H1 (cell line): Measurements from ENCODE around the gene SLC24A4. TPM values are rescaled to one million over a fixed set of nuclear protein-coding genes. Genes with fewer than 3 reads are reported as not detected.

ENCODE experiments used
- CTCF ChIA-PET: fragments of 300-600 bp; sonication (Branson Sonifier 250); formaldehyde crosslinking; loops from one replicate; lab custom pipeline; 2021; ENCODE audit not compliant: partially characterized antibody; lab: Charles Lee
- POLR2A ChIA-PET: fragments of 300-600 bp; sonication (Branson Sonifier 250); formaldehyde crosslinking; loops from one replicate; lab custom pipeline; 2021; ENCODE audit warnings: inconsistent platforms; ENCODE audit not compliant: partially characterized antibody; lab: Charles Lee
- DNase-seq, 2 experiments: peaks; one replicate each; pipeline versions ENCODE4 v3.0.0 to v3.0.0-alpha.2; 2010 to 2022; ENCODE audit warnings: low spot score in 2 of 2, low read depth in 1 of 2, mixed read lengths in 1 of 2
- FAIRE-seq: peaks from 2 replicates; lab custom pipeline; 2011; peaks lifted over from hg19 to GRCh38; lab: Jason Lieb, UNC
- H2AFZ ChIP-seq: 2 replicates; pipeline ENCODE4 v1.8.1; 2012; ENCODE audit warnings: low read length, inconsistent platforms
- H2AK5ac ChIP-seq: 2 replicates; pipeline ENCODE4 v1.6.1; 2013; ENCODE audit warnings: low read depth, low read length
- H2BK120ac ChIP-seq: replicated peaks from 2 replicates; pipeline ENCODE3; 2013; ENCODE audit warnings: low read depth, low read length, inconsistent platforms
- H2BK12ac ChIP-seq: 2 replicates; pipeline ENCODE4 v1.6.1; 2013; ENCODE audit warnings: low read depth, low read length
- H2BK15ac ChIP-seq: 2 replicates; pipeline ENCODE4 v1.6.1; 2013; ENCODE audit warnings: low read length
- H2BK20ac ChIP-seq: 2 replicates; pipeline ENCODE4 v1.6.1; 2013; ENCODE audit warnings: low read length
- H2BK5ac ChIP-seq: 2 replicates; pipeline ENCODE4 v1.6.1; 2013; ENCODE audit warnings: low read depth, low read length
- H3K14ac ChIP-seq: 2 replicates; pipeline ENCODE4 v1.6.1; 2013; ENCODE audit warnings: inconsistent platforms; ENCODE audit not compliant: insufficient read length
- H3K18ac ChIP-seq: 2 replicates; pipeline ENCODE4 v1.6.1; 2013; ENCODE audit warnings: low read length; ENCODE audit errors: extremely low read depth
- H3K23ac ChIP-seq: 2 replicates; pipeline ENCODE4 v1.6.1; 2013; ENCODE audit warnings: inconsistent platforms; ENCODE audit not compliant: insufficient read length
- H3K23me2 ChIP-seq: 2 replicates; pipeline ENCODE4 v1.6.1; 2013; ENCODE audit warnings: low read depth, low read length
- H3K27ac ChIP-seq: 2 replicates; pipeline ENCODE4 v1.6.1; 2011; ENCODE audit warnings: low read depth, low read length, inconsistent platforms
- H3K27me3 ChIP-seq, 4 experiments: replicated peaks in 1 of 4; 1 replicate in 1 of 4; 2 replicates in 3 of 4; pipeline versions ENCODE4 v1.6.1 to v1.8.1; 2011 to 2013; ENCODE audit warnings: low read length in 3 of 4, mild to moderate bottlenecking in 3 of 4, inconsistent platforms in 2 of 4, mixed read lengths in 2 of 4, moderate library complexity in 1 of 4; ENCODE audit not compliant: control insufficient read depth in 3 of 4, insufficient read depth in 3 of 4; ENCODE audit errors: extremely low read depth in 1 of 4
- H3K36me3 ChIP-seq, 4 experiments: 2 replicates each; pipeline versions ENCODE4 v1.6.1 to v1.8.1; 2011 to 2013; ENCODE audit warnings: mild to moderate bottlenecking in 4 of 4, low read length in 3 of 4, moderate library complexity in 2 of 4, control low read depth in 1 of 4, inconsistent platforms in 1 of 4; ENCODE audit not compliant: insufficient read depth in 4 of 4, control insufficient read depth in 2 of 4
- H3K4ac ChIP-seq: replicated peaks from 2 replicates; pipeline ENCODE3; 2013; ENCODE audit warnings: low read length, low read depth, mixed read lengths, inconsistent platforms; ENCODE audit not compliant: insufficient read length
- H3K4me1 ChIP-seq, 4 experiments: replicated peaks in 1 of 4; 1 replicate in 1 of 4; 2 replicates in 3 of 4; pipeline versions ENCODE4 v1.6.1 to v1.8.1; 2011 to 2013; ENCODE audit warnings: low read length in 3 of 4, inconsistent platforms in 2 of 4, mixed read lengths in 1 of 4; ENCODE audit not compliant: insufficient read depth in 4 of 4, control insufficient read depth in 3 of 4
- H3K4me2 ChIP-seq, 2 experiments: 2 replicates each; pipeline versions ENCODE4 v1.6.1 to v1.8.1; 2011 to 2013; ENCODE audit warnings: low read depth in 2 of 2, low read length in 2 of 2, control low read depth in 1 of 2, inconsistent platforms in 1 of 2, mild to moderate bottlenecking in 1 of 2; ENCODE audit not compliant: insufficient read depth in 1 of 2
- H3K4me3 ChIP-seq, 4 experiments: fragments of 200-600, 300-600 bp in 1 of 4; sonication (generic), shearing (Covaris generic), sonication (Bioruptor Twin) in 1 of 4; 2 replicates each; pipeline versions ENCODE4 v1.5.1 to v1.8.1; 2011 to 2016; ENCODE audit warnings: low read length in 4 of 4, low read depth in 3 of 4, control low read depth in 2 of 4, inconsistent platforms in 2 of 4, mild to moderate bottlenecking in 2 of 4, mixed read lengths in 1 of 4, moderate library complexity in 1 of 4; ENCODE audit not compliant: insufficient read depth in 2 of 4; ENCODE audit errors: extremely low read depth in 1 of 4
- H3K56ac ChIP-seq: replicated peaks from 2 replicates; pipeline ENCODE3; 2013; ENCODE audit warnings: low read depth, mild to moderate bottlenecking, mixed read lengths, low read length, inconsistent platforms; ENCODE audit not compliant: insufficient read length
- H3K79me1 ChIP-seq: 2 replicates; pipeline ENCODE4 v1.6.1; 2013; ENCODE audit warnings: low read depth, low read length, control low read depth
- H3K79me2 ChIP-seq, 2 experiments: 2 replicates each; pipeline versions ENCODE4 v1.6.1 to v1.8.1; 2012 to 2013; ENCODE audit warnings: low read length in 2 of 2, mild to moderate bottlenecking in 2 of 2, inconsistent platforms in 1 of 2; ENCODE audit not compliant: insufficient read depth in 2 of 2, control insufficient read depth in 1 of 2
- H3K9ac ChIP-seq, 4 experiments: replicated peaks in 1 of 4; 1 replicate in 1 of 4; 2 replicates in 3 of 4; pipeline versions ENCODE4 v1.6.1 to v1.8.1; 2011 to 2013; ENCODE audit warnings: low read depth in 3 of 4, low read length in 3 of 4, control low read depth in 2 of 4, mild to moderate bottlenecking in 2 of 4, moderate library complexity in 2 of 4, inconsistent platforms in 1 of 4; ENCODE audit errors: extremely low read depth in 1 of 4
- H3K9me3 ChIP-seq, 2 experiments: 2 replicates each; pipeline versions ENCODE4 v1.6.1 to v1.8.1; 2012 to 2013; ENCODE audit warnings: mild to moderate bottlenecking in 2 of 2, moderate library complexity in 2 of 2, control low read depth in 1 of 2, inconsistent platforms in 1 of 2, low read depth in 1 of 2, low read length in 1 of 2, mixed read lengths in 1 of 2; ENCODE audit not compliant: insufficient read depth in 2 of 2
- H4K20me1 ChIP-seq, 2 experiments: replicated peaks in 1 of 2; 2 replicates each; pipeline versions ENCODE3 to v1.8.1; 2011 to 2013; ENCODE audit warnings: inconsistent platforms in 2 of 2, low read length in 2 of 2, mild to moderate bottlenecking in 1 of 2; ENCODE audit not compliant: insufficient read depth in 2 of 2, control insufficient read depth in 1 of 2
- H4K5ac ChIP-seq: 2 replicates; pipeline ENCODE4 v1.6.1; 2013; ENCODE audit warnings: low read length, low read depth, mixed read lengths, inconsistent platforms; ENCODE audit not compliant: insufficient read length
- H4K8ac ChIP-seq: 2 replicates; pipeline ENCODE4 v1.8.0; 2013; ENCODE audit warnings: mild to moderate bottlenecking, moderate library complexity, low read length, inconsistent platforms; ENCODE audit not compliant: insufficient read depth; ENCODE audit errors: extremely low read depth
- H4K91ac ChIP-seq: replicated peaks from 2 replicates; pipeline ENCODE3; 2013; ENCODE audit warnings: low read length, mixed read lengths, inconsistent platforms; ENCODE audit not compliant: insufficient read length
- GTF2F1 ChIP-seq: IDR thresholded peaks from 2 replicates; pipeline ENCODE4 v1.6.1; 2012; ENCODE audit warnings: low read depth, low read length, improper control_type of control experiment, borderline replicate concordance
- SP4 ChIP-seq: IDR thresholded peaks from 2 replicates; pipeline ENCODE4 v1.6.1; 2012; ENCODE audit warnings: low read length, inconsistent platforms
- WGBS, 2 experiments: shearing (Covaris generic) in 1 of 2; methylation state at CpG; one replicate each; pipeline versions ENCODE4 v1.1.6 to v1.1.7; 2013 to 2015; ENCODE audit warnings: low lambda C conversion rate in 2 of 2, mixed read lengths in 2 of 2, inconsistent platforms in 1 of 2, low coverage in 1 of 2, missing lambda C conversion rate in 1 of 2; ENCODE audit not compliant: insufficient replicate concordance in 2 of 2, insufficient coverage in 1 of 2, insufficient read length in 1 of 2; ENCODE audit errors: extremely low coverage in 1 of 2, missing lambda C conversion rate in 1 of 2; 5-methylcytosine and 5-hydroxymethylcytosine counted together
- polyA plus RNA-seq, 7 experiments: library from polyadenylated mRNA; depleted of rRNA in 3 of 7; stranded (reverse) in 5 of 7; unstranded in 2 of 7; fragments of >200 nt in 5 of 7; fragments of 200-250 nt in 2 of 7; gene quantifications; 1 replicate in 5 of 7; 2 replicates in 1 of 7; 4 replicates in 1 of 7; pipeline versions ENCODE4 v1.2.1 to v1.2.3, GENCODE V29; 2011 to 2013; ENCODE audit warnings: missing spikeins in 2 of 7, mixed read lengths in 2 of 7
- total RNA-seq: library from RNA; stranded (reverse); fragmentation: NEBNext Ultra II Directional; extraction: Animal tissue kit (Norgen Biotek cat#: 25700); gene quantifications from 2 replicates; pipeline ENCODE4 v1.2.1, GENCODE V29; 2021

SLC24A4 gene
- total and polyA plus RNA-seq, 2 of the 8 experiments (the other 6 are each of a cell fraction or from before 2014, with no cell fraction given), result 0.27 to 0.89 TPM

DNA sequence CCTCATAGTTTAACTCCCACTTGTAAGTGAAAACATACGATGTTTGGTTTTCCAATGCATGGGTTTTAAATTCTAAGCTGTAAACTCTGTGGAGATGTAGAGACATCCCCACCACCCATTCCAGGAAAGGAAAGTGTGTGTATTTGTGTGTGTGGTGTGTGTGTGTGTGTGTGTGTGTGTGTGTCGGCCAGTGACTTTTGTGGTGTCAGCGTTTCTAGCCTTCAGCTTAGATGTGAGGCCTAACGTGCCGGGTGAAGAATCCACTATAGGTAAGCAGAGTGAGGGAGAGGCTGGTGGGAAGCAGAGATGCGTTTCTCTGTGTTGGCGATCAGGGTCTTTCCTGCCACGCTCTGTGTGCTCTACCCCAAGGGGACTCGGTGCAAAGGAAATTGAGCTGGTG, 93.0 kb downstream of the SLC24A4 start:
- no peak for FAIRE-seq
- WGBS, 2 experiments, result 90% methylated on average over 9 of the region's 9 CpGs; no CpG with 5 or more reads in 1 of the 2 experiments
- POLR2A ChIA-PET, result no interaction called here

More for the DNA sequence above, 93.0 kb downstream of the SLC24A4 start:
- H3K4ac ChIP-seq, result no peak overlapping the region
- H3K56ac ChIP-seq, result no peak overlapping the region
- no peak overlapping the region for H3K14ac ChIP-seq
- H2BK5ac ChIP-seq, result no peak overlapping the region
- H3K23me2 ChIP-seq, result no peaks in the 10 kb centered on the region
- no peak overlapping the region for H3K9ac ChIP-seq
- CTCF ChIA-PET, result interaction anchor here (0.8 kb wide), 1 partner anchor 11 kb away, joined by 3 read pairs; no protein-coding TSS in a partner anchor
- no peak overlapping the region for H3K23ac ChIP-seq
- H2BK15ac ChIP-seq, result no peak overlapping the region
- no peak overlapping the region for H2AFZ ChIP-seq
- H4K8ac ChIP-seq, result no peak overlapping the region
- no peaks in the 10 kb centered on the region for H3K79me2 ChIP-seq
- no peak for DNase-seq
- no peak overlapping the region for H2BK20ac ChIP-seq
- H3K27me3 ChIP-seq, result no peaks in the 10 kb centered on the region
- no peak overlapping the region for H3K27ac ChIP-seq
- H3K4me2 ChIP-seq, result no peak overlapping the region
- no peak overlapping the region for H4K91ac ChIP-seq
- no peak overlapping the region for H2BK120ac ChIP-seq
- H3K36me3 ChIP-seq, result no peaks in the 10 kb centered on the region
- H3K18ac ChIP-seq, result no peak overlapping the region
- TF ChIP-seq SP4 (no peak), GTF2F1 (no peak)
- no peak overlapping the region for H3K4me3 ChIP-seq
- no peak overlapping the region for H2AK5ac ChIP-seq
- no peaks in the 10 kb centered on the region for H3K79me1 ChIP-seq
- H3K4me1 ChIP-seq, result no peaks in the 10 kb centered on the region
- no peaks in the 10 kb centered on the region for H4K20me1 ChIP-seq
- H4K5ac ChIP-seq, result no peak overlapping the region
- H2BK12ac ChIP-seq, result no peak overlapping the region
- no peaks in the 10 kb centered on the region for H3K9me3 ChIP-seq
